NOMO-1 (cell line): ENCODE measurements around the gene FAAP20.
"Not testable (repeated sequence)": the region's sequence is repeated elsewhere in the genome, so short reads cannot be mapped to it uniquely, and the experiment has no call there.

Source experiments
- DNase-seq, 2 experiments: peaks; one replicate each; lab custom pipeline; 2025; ENCODE audit not compliant: unreplicated experiment in 2 of 2; lab: John Stamatoyannopoulos, UW

Gene FAAP20

DNA sequence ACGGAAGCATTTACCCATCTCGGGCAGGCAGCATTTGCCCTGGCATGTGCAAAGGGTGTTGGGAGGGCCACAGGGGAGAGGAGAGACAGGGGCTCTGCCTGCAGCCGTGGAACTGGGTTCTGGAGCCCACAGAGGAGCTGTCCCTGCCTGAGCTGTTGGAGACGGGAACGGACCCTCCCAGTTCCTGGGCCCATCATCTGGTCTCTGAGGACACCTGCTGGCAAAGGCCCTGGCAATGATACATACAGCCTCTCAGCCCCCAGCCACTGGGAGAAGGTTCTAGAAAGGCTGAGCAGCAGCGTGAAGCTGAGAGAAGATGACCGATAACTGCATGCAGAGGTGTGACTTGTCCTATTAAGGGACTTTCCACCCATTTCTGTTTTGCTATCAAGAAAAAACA is 31.4 kb downstream of the FAAP20 start:
- no peak for DNase-seq

DNA sequence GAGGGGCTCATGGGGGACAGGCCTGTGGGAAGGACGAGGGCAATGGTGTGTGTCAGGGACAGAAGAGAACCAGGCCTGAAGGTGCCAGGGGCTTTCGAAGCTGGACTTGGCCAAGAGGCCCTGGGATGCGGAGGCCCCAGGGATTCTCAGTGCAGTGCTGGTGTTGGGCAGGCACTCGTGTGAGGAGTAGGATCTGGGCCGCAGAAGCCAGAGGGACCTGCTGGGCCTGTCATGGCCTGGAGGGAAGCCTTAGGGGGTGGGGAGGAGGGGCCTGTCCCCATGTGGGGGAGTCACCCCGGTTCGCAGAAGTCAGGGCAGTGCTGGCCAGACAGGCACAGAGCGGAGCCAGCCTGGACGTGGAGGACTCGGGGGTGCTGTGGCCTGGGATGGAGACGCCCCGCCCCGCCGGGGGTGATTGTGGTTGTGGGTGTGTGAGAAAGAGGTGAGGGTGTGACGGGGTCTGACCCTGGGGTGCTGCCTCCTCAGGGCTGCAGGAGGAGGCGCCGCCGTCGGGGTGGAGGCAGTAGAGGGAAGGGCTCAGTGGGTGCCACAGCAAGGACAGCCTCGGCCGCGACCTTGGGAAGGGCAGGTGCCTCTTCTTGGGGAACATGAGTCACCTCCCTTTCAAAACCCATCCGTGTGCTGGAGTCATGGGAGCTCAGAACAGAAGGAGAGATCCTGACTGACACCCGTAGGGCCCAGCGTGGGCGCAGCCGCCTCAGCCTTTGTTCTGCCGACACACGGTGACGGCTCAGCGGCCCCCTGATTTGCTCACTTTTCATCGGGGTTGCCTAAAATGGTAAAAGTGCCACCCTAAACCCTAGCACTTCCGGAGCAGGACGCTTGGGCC is 33.9 kb downstream of the FAAP20 start:
- no peak for DNase-seq

DNA sequence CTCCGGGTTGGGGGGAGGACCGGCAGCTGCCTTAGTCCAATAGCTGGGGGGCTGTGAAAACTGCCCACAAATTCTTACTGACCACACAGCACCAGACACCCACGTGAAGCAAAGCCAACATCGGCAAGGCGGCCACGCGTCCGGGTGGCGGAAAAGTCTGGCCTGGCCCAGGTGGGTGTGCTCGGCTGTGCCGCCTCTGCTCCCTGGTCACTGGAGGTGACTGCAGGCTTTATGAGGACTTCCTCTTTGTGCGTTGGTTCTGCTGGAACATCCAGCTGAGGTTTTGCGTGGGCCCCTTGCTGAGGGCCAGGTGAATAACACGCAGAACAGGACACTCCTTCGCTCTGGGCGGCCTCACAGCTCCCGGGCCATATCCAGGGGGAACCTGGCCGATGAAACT is 35.4 kb downstream of the FAAP20 start:
- peak; percentile 18 to 23 for DNase-seq

DNA sequence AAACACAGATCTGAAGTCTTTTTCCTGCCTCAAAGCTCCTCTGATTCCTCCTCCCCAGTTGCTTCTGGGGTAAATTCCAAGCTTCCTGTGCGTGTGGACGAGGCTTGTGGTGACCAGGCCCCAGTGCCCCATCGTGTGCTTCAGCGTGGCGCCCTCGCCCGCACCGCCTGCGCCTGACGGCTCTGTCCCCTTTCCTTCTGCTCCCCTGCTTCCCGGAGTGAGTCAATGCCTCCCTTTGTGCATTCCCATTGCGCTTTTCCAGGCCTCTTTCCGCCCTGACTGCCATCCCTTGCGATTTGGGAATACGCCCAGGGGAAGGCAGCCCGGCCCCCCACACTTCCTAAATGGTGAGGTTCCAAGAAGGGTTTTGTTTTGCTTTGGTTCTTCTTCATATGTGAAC is 36.3 kb downstream of the FAAP20 start:
- no peak for DNase-seq

DNA sequence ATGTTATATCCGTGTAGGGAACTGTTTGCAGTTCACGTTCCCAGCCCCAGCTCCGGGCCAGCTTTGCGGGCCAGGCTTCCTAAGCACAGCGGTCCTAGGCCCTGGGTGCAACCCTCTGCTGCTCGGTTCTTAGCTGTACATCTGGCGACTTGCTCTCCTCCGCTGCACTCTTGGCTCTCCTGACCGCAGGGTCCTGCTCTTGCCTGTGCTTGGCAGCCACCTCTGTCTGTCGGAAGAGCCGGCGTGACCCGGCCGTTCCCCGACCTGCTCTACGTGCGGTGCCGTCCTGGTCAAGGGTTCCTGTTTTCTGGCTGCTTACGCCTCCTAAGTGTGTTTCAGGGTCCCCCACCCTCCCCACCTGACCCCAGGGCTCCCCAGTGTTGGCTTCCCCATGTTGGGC is 36.7 kb downstream of the FAAP20 start:
- no peak for DNase-seq

DNA sequence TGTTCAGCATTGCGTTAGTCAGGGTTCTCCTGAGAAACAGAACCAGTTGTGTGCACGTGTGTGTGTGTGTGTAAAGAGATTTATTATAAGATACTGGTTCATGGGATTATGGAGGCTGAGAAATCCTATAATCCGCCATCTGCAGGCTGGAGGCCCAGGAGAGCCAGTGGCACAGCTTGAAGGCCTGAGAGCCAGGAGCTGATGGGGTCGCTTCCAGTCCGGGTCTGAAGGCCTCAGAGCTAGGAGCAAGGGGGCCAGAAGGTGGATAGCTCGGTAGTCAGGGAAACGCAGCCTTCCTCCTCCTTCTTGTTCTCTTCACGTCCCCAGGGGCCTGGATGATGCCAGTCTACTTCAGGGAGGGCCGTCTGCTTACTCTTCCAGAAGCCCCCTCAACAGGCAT is 37.7 kb downstream of the FAAP20 start:
- no peak for DNase-seq

DNA sequence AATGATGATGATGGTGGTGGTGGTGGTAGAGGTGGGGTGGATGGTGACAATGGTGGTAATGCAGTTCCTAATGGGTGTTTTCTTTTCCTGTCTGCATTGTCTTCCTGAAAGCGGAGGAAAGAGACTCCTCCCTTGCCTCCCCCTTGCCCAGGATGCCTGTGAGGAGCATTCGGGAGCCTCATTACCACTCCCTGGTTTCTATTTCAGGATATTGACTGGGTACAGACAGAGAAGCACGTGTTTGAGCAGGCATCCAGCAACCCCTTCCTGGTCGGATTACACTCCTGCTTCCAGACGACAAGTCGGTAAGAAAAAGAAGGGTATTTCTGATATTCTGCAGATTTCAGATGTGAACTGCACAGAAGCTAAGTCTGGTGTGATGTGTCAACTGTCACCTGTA is 38.8 kb downstream of the FAAP20 start:
- DNase-seq, result no peak

DNA sequence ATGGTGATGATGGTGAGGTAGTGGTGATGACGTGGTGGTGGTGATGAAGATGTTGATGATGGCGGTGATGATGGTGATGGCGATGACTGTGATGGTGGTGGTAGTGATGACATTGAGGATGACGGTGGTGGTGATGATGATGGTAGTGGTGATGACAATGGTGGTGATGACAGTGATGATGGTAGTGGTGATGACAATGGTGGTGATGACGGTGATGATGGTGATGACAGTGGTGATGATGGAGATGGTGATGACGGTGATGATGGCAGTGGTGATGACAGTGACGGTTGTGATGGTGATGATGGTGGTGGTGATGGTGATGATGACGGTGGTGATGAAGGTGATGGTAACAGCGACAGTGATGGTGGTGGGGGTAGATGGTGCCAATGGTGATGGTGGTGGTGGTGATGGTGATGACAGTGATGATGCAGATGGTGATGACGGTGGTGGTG is 39.4 kb downstream of the FAAP20 start:
- DNase-seq, result no peak

DNA sequence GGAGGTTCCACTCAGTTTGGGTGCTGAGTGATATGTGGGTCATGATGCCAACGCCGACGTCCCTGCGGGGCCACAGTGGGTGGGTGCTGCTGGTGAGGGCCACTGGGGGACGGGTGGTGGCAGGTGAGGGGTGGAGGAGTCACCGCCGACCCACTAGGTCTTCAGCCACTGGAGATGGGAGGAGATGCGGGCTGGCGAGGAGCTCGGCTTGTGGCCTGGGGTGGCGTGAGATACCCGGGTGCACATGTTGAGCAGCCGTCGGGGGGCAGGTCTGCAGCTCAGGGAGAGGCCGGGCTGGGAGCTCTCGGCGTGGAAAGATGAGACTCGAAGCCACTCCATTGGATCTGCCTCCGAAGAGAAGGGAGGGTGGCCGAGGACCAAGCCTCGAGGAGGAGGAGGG is 40.5 kb downstream of the FAAP20 start:
- no peak for DNase-seq

DNA sequence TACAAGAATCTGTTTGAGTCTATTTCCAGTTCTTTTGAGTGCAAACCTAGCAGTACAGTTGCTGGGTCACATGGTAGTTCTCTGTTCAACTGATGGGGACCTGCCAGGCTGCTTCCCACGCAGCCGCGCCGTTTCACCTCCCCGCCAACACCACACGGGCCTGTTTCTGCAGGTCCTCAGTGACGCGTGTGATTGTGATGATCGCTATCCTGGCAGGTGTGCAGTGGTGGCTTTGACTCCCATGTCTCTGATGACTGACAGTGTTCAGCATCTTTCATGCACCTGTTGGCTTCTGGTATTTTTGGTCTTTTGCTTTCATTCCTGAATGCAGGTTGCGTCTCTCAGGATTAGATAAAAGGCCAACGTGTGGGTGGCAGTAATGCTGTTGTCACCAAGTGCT is 41.6 kb downstream of the FAAP20 start:
- no peak for DNase-seq

DNA sequence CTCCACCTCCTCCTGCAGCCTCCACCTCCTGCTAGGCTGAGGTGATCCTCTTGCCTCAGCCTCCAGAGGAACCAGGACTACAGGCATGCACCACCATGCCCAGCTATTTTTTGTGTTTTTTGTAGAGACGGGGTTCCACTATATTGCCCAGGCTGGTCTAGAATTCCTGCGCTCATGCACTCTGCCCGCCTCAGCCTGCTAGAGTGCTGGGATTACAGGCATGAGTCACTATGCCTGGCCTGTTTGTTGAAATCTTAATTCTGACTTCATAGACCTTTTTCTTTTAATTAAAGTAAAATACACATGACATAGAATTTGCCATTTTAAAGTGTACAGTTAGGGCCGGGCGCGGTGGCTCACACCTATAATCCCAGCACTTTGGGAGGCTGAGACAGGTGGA is 42.7 kb downstream of the FAAP20 start:
- DNase-seq, result no peak

DNA sequence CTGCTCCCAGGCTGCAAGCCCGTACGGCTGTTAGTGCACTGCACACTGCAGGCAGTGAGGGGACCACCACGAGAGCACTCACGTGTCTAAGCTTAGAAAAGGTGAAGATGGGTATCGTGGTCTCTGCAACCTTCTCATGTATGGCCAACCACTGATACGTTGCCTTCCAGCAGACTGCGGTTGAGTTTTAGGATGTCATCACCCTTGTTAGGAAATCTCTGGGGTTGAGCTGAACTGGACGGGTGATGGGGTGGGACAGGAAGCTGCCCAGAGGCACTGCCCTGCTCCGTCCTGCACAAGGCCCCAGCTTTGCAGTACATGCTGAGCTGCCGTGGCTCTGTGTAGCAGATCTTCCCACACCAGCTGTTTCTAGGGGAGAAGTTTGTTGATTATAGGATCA is 43.3 kb downstream of the FAAP20 start:
- peak; percentile 98 for DNase-seq

DNA sequence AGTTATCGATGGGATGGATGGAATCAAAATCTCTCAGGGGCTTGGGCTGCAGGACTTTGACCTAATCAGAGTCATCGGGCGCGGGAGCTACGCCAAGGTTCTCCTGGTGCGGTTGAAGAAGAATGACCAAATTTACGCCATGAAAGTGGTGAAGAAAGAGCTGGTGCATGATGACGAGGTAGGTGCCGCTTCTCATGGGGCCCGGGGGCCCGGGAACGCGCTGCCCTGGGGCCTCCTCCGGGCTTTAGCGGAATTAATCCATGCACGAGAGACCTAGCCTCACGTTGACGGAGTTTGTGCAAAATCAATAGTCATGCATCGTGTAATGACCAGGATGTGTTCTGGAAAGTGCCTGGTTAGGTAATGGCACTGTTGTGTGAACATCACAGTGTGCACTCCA is 43.8 kb downstream of the FAAP20 start:
- DNase-seq, result peak; percentile 59 to 76

DNA sequence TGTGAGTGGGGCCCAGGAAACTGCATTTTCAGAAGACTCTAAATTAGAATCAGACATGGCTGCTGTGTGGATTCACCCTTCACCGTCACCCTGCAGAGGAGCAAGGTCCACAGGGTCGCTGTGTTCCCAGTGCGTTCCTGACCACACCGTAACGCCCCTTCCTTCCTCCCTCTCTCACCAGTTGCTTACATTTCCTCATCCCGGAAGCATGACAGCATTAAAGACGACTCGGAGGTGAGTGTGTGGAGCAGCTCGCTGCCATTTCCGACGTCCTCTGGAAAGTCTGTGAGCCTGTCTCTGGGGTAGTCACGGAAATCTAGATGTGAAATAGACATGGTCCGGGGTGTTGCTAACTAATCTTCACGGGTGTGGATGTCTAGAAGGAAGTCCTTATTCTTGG is 45.9 kb downstream of the FAAP20 start:
- DNase-seq, result peak; percentile 83 to 92

DNA sequence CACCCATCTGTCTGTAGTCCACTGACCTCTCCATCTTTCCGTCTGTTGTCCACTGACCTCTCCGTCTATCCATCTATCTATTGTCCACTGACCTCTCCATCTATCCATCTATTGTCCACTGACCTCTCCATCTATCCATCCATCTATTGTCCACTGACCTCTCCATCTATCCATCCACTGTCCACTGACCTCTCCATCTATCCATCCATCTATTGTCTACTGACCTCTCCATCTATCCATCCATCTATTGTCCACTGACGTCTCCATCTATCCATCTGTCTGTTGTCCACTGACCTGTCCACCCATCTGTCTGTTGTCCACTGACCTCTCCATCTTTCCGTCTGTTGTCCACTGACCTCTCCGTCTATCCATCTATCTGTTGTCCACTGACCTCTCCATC is 46.7 kb downstream of the FAAP20 start:
- DNase-seq, result not testable (repeated sequence)

DNA sequence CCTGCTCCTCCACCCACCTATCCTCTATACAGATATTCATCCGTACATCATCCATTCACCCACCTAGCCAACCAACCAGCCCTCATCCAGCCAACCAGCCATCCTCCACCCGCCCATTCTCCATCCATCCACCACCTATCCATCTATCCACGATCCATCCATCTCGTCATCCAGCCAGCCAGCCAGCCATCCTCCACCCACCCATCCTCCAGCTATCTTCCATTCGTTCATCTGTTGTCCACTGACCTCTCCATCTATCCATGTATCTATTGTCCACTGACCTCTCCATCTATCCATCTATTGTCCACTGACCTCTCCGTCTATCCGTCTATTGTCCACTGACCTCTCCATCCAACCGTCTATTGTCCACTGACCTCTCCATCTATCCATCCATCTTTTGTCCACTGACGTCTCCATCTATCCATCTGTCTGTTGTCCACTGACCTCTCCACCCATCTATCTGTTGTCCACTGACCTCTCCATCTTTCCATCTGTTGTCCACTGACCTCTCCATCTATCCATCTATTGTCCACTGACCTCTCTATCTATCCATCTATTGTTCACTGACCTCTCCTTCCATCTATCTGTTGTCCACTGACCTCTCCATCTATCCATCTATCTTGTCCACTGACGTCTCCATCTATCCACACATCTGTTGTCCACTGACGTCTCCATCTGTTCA is 47.6 kb downstream of the FAAP20 start:
- DNase-seq, result no peak

DNA sequence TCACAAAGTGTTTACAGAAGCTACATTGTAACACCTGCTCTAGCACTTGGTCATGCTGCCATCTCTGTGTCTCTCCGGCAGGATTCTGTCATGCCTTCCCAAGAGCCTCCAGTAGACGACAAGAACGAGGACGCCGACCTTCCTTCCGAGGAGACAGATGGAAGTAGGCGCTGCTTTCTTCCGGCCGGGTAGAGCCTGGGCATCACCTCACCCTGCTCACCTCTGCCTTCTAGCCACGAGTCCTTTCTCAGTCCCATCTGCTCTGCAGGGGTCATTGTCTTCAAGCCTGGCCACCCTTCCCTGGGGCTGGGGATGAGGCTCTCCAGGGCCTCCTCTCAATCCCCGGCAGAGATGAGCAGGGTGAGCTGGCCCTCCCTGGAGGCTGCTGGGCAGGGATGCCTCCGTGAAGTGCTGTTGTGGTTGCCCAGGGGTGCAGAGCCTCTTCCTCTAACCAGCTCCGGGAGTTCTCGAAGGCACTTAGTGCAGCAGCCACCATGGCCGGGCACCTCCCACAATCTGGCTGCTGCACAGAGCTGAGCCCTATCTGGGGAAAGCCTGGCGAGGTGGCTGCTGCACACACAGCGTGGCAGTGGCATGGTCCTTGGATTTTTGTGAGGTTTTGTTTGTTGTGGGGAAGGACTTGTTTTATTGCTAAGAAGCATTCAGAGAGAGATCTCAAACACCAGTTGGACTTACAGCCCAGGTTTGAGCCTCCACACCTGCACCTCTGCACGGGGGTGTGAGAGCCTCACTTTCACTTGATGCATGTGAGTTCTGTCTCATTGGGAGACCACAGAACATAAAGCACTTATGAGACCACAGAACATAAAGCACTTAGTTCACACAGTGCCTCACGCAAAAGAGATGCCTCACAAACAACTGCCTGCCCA is 48.4 kb downstream of the FAAP20 start:
- DNase-seq, result peak; percentile 14 to 17

DNA sequence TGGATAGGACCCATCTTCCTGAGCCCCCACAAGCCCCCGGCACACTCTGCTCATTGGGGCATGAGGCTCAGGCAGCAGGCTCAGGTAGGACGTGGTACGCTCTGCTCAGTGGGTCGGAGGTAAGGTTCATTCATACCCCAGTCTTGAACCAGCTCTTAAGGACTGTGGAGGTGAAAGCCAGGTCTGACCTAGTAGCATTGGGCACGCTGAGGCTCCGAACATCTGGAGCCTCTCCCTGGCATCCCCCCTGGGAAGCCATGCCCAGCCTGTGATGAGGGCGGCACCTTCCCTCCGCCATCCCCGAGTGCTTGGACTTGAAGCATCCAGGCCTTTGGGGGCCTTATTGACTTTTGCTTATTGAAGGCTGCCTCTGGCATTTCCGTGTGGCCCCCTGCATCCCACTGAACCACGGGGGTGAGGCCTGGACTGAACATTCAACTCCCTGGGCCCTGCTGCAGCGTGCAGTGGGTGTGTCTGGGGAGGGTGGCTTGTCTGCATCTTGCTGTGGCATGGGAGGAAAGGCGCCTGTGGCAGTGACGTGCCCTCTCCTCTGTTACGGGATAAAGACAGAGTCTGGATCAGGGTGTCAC is 50.0 kb downstream of the FAAP20 start:
- no peak for DNase-seq

DNA sequence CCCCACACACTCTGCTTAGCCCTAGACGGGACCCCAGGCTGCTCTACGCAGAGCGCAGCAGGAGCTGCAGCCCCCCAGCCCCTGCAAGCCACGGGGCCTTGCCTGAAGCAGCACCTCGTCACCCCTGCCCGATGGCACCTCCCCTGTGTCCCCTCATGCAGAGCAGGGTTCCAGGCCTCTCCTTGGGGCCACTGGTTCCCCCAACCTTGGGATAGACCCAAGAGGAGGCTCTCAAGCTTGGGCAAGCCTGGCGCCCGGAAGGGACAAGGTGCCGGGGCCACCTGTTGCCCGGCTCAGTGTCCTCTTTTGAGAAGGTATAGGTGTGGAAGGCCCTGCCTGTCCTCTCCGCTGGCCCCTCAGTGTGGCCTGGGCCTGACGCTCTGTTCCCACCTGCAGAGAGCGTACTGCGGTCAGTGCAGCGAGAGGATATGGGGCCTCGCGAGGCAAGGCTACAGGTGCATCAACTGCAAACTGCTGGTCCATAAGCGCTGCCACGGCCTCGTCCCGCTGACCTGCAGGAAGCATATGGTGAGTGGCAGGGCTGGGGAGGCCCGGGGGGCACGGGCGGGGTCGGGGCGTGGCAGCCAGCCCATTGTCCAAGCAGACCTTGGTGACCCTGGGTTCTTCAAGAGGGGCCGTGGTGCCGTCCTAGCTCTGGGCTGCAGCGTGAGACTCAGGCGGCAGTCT is 50.6 kb downstream of the FAAP20 start:
- DNase-seq, result no peak

DNA sequence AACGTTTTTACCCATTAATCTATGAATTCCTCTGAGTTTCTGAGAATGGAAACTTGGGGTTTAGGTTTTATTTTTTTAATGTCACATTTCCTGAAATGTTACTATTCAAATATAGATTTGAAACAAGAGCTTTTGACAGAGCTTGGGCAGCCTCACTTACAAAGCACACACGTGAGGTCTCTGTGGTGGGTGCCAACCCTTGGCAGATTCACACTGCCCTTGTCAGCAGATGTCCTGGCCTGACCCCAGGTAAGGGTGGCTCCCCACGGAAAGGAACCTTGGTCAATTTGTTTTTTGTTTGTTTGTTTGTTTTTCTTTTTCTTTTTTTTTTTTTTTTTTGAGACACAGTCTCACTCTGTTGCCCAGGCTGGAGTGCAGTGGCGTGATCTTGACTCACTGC is 53.5 kb downstream of the FAAP20 start:
- no peak for DNase-seq
